Measurements from ENCODE around the gene SCAMP2. TPM values are rescaled to one million over a fixed set of nuclear protein-coding genes. Genes with fewer than 3 reads are reported as not detected.

SCAMP2 gene
- total RNA-seq, 2 donors from 2014 or later = 62.1 to 84.5 TPM

- no peak for DNase-seq (ENCODE audit: low spot score)
- peaks cover 18% of the 10 kb centered on the region for H3K36me3 ChIP-seq
- H3K4me1 ChIP-seq (ENCODE audit: control insufficient read depth in 1 of 2, low read depth in 2 of 2) = peaks cover 3 to 5% of the 10 kb centered on the region in 2 donors
- H3K27ac ChIP-seq = no peak overlapping the region
- no peak overlapping the region for H3K4me3 ChIP-seq
- H3K27me3 ChIP-seq (replicated peaks; ENCODE audit: insufficient read depth) = no peaks in the 10 kb centered on the region
- no peak for ATAC-seq (ENCODE audit: insufficient number of reproducible peaks, low FRiP score, low read depth)
- no peaks in the 10 kb centered on the region for H3K9me3 ChIP-seq
- TF ChIP-seq CTCF (IDR thresholded peaks at IDR 0.05) = no peak
Observed at GRCh38 chr15:74857671-74858368, 15.3 kb downstream of the SCAMP2 start.

GRCh38 chr15:74857082-74857655, 16.0 kb downstream of the SCAMP2 start:
- TF ChIP-seq CTCF (IDR thresholded peaks at IDR 0.05) = no peak
- Histone ChIP-seq H3K27me3 (replicated peaks; ENCODE audit: insufficient read depth) (no peaks in the 10 kb centered on the region), H3K9me3 (no peaks in the 10 kb centered on the region), H3K4me3 (no peak overlapping the region), H3K36me3 (peaks cover 25% of the 10 kb centered on the region), H3K27ac (no peak overlapping the region), H3K4me1 (ENCODE audit: control insufficient read depth in 1 of 2, low read depth in 2 of 2) (peaks cover 3 to 5% of the 10 kb centered on the region in 2 donors)
- no peak for ATAC-seq (ENCODE audit: insufficient number of reproducible peaks, low FRiP score, low read depth)
- no peak for DNase-seq (ENCODE audit: low spot score)

- Histone ChIP-seq H3K36me3 (peaks cover 31% of the 10 kb centered on the region), H3K27me3 (replicated peaks; ENCODE audit: insufficient read depth) (no peaks in the 10 kb centered on the region), H3K4me3 (no peak overlapping the region), H3K4me1 (ENCODE audit: control insufficient read depth in 1 of 2, low read depth in 2 of 2) (peaks cover 3 to 5% of the 10 kb centered on the region in 2 donors), H3K9me3 (no peaks in the 10 kb centered on the region), H3K27ac (no peak overlapping the region)
- TF ChIP-seq CTCF (IDR thresholded peaks at IDR 0.05) = no peak
- no peak for ATAC-seq (ENCODE audit: insufficient number of reproducible peaks, low FRiP score, low read depth)
- DNase-seq (ENCODE audit: low spot score) = no peak
Observed at GRCh38 chr15:74856537-74856936, 16.6 kb downstream of the SCAMP2 start.

GRCh38 chr15:74855857-74856256, 17.3 kb downstream of the SCAMP2 start:
- Histone ChIP-seq H3K4me3 (no peak overlapping the region), H3K36me3 (peaks cover 38% of the 10 kb centered on the region), H3K9me3 (no peaks in the 10 kb centered on the region), H3K27me3 (replicated peaks; ENCODE audit: insufficient read depth) (no peaks in the 10 kb centered on the region), H3K4me1 (ENCODE audit: control insufficient read depth in 1 of 2, low read depth in 2 of 2) (peaks cover 3 to 5% of the 10 kb centered on the region in 2 donors), H3K27ac (no peak overlapping the region)
- no peak for TF ChIP-seq CTCF (IDR thresholded peaks at IDR 0.05)
- ATAC-seq (ENCODE audit: insufficient number of reproducible peaks, low FRiP score, low read depth) (no peak), DNase-seq (ENCODE audit: low spot score) (no peak)

GRCh38 chr15:74854453-74855022, 18.6 kb downstream of the SCAMP2 start:
- no peak for ATAC-seq (ENCODE audit: insufficient number of reproducible peaks, low FRiP score, low read depth)
- H3K36me3 ChIP-seq = peaks cover 51% of the 10 kb centered on the region

More at GRCh38 chr15:74854453-74855022, 18.6 kb downstream of the SCAMP2 start:
- H3K4me3 ChIP-seq = no peak overlapping the region
- no peak overlapping the region for H3K27ac ChIP-seq
- H3K4me1 ChIP-seq (ENCODE audit: control insufficient read depth in 1 of 2, low read depth in 2 of 2) = peaks cover 0 to 5% of the 10 kb centered on the region in 2 donors
- no peaks in the 10 kb centered on the region for H3K27me3 ChIP-seq (replicated peaks; ENCODE audit: insufficient read depth)
- no peak for TF ChIP-seq CTCF (IDR thresholded peaks at IDR 0.05)
- no peak for DNase-seq (ENCODE audit: low spot score)
- no peaks in the 10 kb centered on the region for H3K9me3 ChIP-seq
